ENCODE data around the gene MMP25.

MMP25 gene

GRCh38 chr16:3101841-3102470, 55.6 kb downstream of the MMP25 start:
- no peak for TF ChIP-seq CTCF (IDR thresholded peaks at IDR 0.05; ENCODE audit: borderline replicate concordance, insufficient read depth, low read depth, low read length)
- H3K4me3 ChIP-seq (ENCODE audit: low read depth, low read length) = no peak overlapping the region

- peak overlapping the region; percentile 83 for H3K4me3 ChIP-seq (ENCODE audit: low read depth, low read length)
- TF ChIP-seq CTCF (IDR thresholded peaks at IDR 0.05; ENCODE audit: borderline replicate concordance, insufficient read depth, low read depth, low read length) = no peak
Observed at GRCh38 chr16:3106205-3106928, 60.0 kb downstream of the MMP25 start.

Measured in GM12875 (cell line).